Measurements from ENCODE around the gene PRTN3.

Gene PRTN3

DNA sequence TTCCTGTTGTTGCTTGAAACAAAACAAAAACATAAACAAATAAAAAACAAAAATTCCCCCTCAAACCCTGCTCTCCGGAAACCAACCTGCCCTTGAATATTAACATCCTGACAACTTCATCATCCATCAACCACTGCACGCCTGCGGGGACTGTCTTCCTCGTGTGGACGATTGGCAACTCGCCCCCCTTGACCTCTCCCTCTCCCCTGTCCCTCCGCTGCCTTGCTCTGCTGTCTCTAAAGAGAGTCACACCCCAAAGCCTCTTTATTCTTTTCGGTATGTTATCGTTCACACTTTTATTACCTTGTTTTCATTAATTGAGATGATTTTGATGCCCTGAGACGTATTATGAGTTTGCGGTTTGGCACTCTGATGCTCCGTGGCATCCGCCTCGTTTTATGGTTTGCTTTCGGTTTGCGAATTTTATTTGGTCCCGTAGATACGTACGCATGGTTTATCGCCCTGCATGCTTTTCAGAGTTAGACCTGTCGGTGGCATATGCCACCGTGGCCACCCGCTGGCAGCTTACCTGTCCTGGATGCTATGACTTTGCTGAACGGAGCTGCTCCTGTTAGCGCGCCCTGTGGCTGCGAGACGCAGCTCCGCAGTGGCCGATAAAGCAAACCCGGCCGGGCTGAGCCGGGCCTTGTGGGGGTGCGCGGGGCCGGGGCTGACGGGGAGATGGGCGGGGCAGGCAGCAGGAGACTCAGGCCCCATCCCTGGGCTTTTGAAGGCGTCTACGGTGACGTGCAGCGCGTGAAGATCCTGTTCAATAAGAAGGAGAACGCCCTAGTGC is 33.0 kb upstream of the PRTN3 start:
- TF ChIP-seq GATA1 (IDR thresholded peaks at IDR 0.05; ENCODE audit: low read depth, low read length) = no peak
- DNase-seq = no peak

DNA sequence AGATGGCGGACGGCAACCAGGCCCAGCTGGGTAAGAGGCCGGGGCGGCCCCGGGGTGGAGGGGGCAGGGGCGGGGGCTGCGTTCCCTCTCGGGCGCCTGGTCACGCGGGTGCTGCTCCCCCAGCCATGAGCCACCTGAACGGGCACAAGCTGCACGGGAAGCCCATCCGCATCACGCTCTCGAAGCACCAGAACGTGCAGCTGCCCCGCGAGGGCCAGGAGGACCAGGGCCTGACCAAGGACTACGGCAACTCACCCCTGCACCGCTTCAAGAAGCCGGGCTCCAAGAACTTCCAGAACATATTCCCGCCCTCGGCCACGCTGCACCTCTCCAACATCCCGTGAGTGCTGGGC is 32.4 kb upstream of the PRTN3 start:
- DNase-seq = no peak
- TF ChIP-seq POLR2A (IDR thresholded peaks at IDR 0.05; ENCODE audit: low read length) = no peak
- TF ChIP-seq GATA1 (IDR thresholded peaks at IDR 0.05; ENCODE audit: low read depth, low read length) = no peak

DNA sequence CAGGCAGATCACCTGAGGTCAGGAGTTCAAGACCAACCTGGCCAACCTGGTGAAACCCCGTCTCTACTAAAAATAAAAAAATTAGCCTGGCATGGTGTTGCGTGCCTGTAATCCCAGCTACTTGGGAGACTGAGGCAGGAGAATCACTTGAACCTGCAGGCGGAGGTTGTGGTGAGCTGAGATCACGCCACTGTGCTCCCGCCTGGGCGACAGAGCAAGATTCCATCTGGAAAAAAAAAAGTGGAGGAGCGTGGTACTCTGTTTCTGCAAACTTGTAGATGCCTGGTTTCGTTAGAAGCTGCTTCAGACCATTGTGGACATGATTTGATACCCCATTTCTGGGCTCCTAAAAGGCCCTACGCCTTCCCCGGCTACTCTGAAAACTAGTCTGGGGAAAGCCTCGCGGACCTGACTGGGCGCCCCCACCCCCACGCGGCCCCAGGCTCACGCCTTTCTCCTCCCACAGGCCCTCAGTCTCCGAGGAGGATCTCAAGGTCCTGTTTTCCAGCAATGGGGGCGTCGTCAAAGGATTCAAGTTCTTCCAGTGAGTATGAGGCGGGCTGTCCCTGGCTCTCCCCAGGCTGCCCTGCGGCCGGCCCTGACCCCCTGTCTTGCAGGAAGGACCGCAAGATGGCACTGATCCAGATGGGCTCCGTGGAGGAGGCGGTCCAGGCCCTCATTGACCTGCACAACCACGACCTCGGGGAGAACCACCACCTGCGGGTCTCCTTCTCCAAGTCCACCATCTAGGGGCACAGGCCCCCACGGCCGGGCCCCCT is 30.5 kb upstream of the PRTN3 start:
- TF ChIP-seq GATA1 (IDR thresholded peaks at IDR 0.05; ENCODE audit: low read depth, low read length) (no peak), POLR2A (IDR thresholded peaks at IDR 0.05; ENCODE audit: low read length) (no peak)
- DNase-seq = no peak

DNA sequence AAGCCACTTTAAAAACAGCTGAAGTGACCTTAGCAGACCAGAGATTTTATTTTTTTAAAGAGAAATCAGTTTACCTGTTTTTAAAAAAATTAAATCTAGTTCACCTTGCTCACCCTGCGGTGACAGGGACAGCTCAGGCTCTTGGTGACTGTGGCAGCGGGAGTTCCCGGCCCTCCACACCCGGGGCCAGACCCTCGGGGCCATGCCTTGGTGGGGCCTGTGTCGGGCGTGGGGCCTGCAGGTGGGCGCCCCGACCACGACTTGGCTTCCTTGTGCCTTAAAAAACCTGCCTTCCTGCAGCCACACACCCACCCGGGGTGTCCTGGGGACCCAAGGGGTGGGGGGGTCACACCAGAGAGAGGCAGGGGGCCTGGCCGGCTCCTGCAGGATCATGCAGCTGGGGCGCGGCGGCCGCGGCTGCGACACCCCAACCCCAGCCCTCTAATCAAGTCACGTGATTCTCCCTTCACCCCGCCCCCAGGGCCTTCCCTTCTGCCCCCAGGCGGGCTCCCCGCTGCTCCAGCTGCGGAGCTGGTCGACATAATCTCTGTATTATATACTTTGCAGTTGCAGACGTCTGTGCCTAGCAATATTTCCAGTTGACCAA is 29.8 kb upstream of the PRTN3 start:
- TF ChIP-seq GATA1 (IDR thresholded peaks at IDR 0.05; ENCODE audit: low read depth, low read length) (no peak), POLR2A (IDR thresholded peaks at IDR 0.05; ENCODE audit: low read length) (no peak)
- DNase-seq = no peak

DNA sequence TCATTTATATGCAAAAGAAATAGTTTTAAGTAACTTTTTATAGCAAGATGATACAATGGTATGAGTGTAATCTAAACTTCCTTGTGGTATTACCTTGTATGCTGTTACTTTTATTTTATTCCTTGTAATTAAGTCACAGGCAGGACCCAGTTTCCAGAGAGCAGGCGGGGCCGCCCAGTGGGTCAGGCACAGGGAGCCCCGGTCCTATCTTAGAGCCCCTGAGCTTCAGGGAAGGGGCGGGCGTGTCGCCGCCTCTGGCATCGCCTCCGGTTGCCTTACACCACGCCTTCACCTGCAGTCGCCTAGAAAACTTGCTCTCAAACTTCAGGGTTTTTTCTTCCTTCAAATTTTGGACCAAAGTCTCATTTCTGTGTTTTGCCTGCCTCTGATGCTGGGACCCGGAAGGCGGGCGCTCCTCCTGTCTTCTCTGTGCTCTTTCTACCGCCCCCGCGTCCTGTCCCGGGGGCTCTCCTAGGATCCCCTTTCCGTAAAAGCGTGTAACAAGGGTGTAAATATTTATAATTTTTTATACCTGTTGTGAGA is 29.2 kb upstream of the PRTN3 start:
- DNase-seq = no peak
- no peak for TF ChIP-seq GATA1 (IDR thresholded peaks at IDR 0.05; ENCODE audit: low read depth, low read length)
- TF ChIP-seq POLR2A (IDR thresholded peaks at IDR 0.05; ENCODE audit: low read length) = no peak

DNA sequence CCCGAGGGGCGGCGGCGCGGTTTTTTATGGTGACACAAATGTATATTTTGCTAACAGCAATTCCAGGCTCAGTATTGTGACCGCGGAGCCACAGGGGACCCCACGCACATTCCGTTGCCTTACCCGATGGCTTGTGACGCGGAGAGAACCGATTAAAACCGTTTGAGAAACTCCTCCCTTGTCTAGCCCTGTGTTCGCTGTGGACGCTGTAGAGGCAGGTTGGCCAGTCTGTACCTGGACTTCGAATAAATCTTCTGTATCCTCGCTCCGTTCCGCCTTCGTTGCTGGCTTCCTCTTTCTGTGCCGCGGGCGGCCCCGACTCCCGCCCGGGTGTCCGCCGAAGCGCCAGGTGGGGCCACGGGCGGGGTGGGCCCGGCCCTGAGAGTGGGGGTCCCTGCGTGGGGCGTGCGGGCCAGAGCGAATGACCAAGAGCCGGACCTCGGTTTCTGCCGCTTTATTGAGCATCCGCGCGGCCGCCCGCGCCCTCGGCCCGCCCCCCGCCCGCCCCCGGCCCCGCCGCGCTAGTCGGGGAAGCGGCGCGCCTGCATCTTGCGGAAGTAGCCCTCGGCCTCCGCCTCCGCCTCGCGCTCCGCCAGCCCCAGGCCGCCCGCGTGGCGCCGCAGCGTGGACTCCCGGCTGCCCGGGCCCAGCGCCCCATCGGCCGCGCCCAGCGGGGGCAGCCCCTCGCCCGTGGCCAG is 28.6 kb upstream of the PRTN3 start:
- TF ChIP-seq GATA1 (IDR thresholded peaks at IDR 0.05; ENCODE audit: low read depth, low read length) = no peak
- TF ChIP-seq POLR2A (IDR thresholded peaks at IDR 0.05; ENCODE audit: low read length) = no peak
- no peak for DNase-seq

DNA sequence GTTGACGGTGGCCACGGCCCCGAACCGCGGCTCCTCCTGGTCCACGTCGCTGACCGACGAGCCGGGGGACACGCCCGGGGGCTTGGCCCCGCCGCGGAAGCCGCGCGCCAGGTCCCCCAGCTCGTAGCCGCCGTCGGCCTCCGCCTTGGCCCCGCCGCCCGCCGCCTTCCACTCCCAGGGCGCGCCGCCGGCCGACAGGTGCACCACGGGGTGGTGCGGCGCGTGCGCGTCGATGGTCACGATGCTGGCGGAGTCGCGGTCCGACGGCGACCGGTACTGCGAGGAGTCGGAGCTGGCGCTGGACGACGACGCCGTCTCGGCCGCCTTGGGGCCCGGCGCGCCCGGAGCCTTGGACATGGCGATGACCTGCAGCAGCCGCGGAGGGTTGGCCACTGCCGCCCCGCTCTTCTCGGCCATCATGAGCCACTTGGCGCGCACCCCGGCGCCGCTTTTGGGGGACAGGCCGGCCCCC is 28.0 kb upstream of the PRTN3 start:
- no peak for DNase-seq
- no peak for TF ChIP-seq POLR2A (IDR thresholded peaks at IDR 0.05; ENCODE audit: low read length)
- TF ChIP-seq GATA1 (IDR thresholded peaks at IDR 0.05; ENCODE audit: low read depth, low read length) = no peak

DNA sequence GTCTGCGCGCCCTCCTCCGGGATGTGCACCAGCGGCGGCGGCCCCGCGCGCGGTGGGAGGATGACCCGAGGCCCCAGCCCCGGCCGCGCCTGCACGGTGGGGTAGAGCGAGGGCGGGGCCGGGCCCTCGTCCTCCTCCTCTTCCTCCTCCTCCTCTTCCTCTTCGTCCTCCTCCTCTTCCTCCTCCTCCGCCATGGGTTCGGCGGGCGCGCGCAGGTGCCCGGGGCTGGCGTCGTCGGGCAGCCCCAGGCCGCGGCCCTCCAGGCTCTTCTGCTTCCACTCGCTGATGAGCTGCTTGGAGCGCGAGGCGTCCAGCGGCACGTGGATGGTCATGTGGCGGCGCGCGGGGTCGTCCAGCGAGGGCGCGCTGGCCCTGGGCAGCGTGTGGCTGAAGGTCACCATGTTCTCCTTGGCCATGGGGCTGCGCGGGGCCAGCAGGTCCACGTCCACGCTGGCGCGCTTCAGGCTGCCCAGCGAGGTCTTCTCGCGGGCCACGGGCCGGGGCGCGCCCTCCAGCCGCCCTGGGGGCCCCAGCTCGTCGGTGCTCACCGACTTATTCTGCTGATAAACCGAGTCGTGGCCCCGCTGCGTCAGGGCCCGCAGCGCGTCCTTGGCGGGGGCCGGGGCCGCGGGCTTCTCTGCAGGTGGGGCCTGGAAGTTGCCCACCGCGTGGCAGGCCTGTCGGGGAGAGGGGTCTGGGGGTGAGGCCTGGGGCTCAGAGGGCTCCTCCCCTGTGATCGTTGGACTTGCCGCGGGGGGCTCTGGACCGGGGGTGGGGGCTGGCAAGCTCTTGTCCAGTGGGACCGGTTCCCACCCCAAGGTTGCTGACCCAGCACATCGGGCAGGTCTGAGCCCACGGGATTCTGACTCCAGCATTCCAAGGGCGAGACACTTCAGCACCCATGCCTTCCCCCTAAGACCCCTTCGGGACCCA is 27.3 kb upstream of the PRTN3 start:
- no peak for DNase-seq
- TF ChIP-seq POLR2A (IDR thresholded peaks at IDR 0.05; ENCODE audit: low read length) (no peak), GATA1 (IDR thresholded peaks at IDR 0.05; ENCODE audit: low read depth, low read length) (no peak)

DNA sequence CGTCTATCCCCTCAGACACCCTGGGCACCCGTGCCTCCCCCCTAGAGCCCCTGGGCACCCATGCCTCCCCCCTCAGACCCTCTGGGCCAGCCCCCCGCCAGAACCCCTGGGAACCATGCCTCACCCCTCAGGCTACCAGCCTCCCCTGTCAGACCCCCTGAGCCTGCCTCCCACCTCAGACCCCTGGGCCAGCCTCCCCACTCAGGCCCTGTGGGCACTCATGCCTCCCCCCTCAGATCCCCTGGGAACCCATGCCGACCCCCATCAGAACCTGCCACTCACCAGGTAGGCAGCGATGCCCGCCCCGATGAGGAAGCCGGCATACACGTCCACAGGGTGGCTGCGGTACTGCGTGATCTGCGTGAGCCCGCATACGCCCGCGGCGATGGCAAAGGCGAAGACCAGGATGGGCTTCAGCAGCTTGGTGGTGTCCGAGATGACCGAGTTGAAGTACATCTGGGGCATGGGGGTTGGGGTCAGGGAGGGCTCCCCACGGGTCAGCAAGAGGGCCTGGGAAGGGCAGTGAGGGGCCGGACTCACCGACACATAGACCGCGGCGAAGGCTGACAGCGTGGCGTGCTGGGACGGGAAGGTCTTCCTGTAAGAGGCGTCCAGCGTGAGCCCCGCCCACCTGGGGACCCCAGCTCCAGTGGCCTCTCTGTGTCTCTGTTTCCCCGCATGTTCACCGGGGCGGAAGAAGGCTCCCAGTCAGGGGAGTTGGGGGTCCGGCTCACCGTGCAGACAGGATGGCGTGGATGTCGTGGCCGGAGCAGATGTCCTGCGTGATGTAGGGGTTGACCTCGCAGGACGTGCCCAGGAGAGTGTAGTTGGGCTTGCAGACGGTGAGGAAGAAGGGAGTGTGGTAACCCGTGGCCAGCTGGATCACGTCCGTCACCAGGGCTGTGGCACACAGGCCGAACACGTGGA is 26.4 kb upstream of the PRTN3 start:
- no peak for DNase-seq
- no peak for TF ChIP-seq POLR2A (IDR thresholded peaks at IDR 0.05; ENCODE audit: low read length)
- no peak for TF ChIP-seq GATA1 (IDR thresholded peaks at IDR 0.05; ENCODE audit: low read depth, low read length)

DNA sequence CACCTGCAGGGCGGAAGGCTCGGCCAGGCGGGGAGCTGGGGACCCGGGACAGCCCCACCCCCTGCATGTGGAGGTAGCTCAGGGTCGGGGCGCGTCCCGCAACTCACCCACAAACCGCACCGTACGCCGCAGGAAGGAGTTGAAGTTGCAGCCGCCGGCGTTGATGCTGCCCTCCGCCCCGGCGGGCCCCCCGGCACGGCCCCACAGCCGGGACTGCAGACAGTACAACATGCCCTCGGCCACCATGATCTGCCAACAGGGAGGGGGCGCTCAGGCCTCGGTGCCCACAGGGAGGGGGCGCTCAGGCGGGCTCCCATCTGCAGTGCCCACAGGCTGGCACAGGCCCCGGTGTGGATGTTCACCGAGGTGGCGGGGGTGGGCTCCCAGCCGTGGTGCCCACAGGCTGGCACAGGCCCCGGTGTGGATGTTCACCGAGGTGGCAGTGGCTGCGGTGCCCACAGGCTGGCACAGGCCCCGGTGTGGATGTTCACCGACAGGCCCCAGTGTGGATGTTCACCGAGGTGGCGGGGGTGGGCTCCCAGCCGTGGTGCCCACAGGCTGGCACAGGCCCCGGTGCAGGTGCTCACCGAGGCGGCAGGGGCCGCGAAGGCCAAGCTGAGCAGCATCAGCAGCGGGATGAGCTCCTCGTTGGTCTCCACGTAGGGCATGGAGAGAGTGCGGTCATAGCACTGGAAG is 25.6 kb upstream of the PRTN3 start:
- no peak for TF ChIP-seq GATA1 (IDR thresholded peaks at IDR 0.05; ENCODE audit: low read depth, low read length)
- no peak for TF ChIP-seq POLR2A (IDR thresholded peaks at IDR 0.05; ENCODE audit: low read length)

DNA sequence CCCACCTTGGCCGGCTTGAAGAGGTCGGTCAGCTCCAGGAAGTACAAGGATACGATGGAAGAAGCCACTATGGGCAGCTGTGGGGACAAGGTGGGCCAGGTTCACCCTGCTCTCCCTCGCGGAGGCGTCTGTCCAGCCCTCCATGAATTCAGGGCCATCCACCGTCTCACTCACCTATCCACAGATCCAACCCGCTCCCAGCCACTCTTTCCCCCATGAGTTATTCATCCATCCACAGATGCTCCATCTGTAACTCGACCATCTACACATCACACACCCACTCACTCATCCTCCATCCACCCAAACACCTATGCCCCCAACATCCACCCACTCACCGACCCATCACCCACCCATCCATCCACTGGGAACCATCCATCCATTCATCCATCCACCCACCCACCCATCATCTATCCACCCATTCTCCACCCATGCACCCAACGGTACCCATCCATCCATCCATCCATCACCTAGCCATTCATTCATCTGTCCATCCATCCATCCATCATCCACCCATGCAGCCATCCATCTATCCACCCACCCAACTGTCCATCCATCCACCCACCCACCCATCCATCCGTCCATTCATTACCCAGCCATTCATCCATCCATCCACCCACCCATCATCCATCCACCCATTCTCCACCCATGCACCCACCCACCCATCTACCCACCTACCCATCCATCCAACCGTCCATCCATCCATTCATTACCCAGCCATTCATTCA is 24.9 kb upstream of the PRTN3 start:
- DNase-seq = no peak
- TF ChIP-seq POLR2A (IDR thresholded peaks at IDR 0.05; ENCODE audit: low read length) = no peak

More for the DNA sequence above, 25.6 kb upstream of the PRTN3 start:
- DNase-seq = no peak

Measured in erythroblast (primary cell).